Measurements from ENCODE around the gene AGPAT4. TPM values are rescaled to one million over a fixed set of nuclear protein-coding genes. Genes with fewer than 3 reads are reported as not detected.

The AGPAT4 gene
- polyA plus RNA-seq, 1 donor (not counting 4 experiments of a cell fraction or from before 2014, with no cell fraction given): 8.4 TPM

DNA sequence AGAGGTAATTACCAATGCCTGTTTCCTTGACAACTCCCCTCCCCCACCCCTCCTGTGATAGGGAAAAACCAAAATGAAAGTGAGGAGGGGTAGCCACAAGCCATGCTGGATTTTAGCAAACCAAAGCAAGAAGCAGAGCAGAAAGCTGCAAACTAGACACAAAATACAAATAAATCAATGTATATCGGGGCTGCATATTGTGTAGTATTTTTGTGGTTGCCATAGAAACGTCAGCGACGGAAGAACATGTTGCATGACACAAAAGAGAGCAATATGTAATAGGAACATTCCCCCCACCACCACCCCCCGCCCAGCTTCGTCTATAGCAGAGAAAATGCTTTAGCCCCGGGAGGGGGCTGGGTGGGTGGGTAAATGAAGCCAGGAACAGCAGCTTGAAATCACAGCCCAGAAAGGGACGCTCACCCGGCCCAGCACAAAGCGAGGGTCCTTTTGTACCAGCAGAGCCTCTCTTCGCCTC is 548 bp downstream of the AGPAT4 start:
- Histone ChIP-seq H3K9me3 (ENCODE audit: control insufficient read depth, low read depth, low read length) (no peaks in the 10 kb centered on the region), H3K4me2 (ENCODE audit: control insufficient read depth, extremely low read depth, insufficient read depth, low read depth, low read length) (peak overlapping the region; percentile 96), H3K36me3 (ENCODE audit: control insufficient read depth in 2 of 2, extremely low read depth in 1 of 2, insufficient read depth in 2 of 2, low read length in 2 of 2) (no peaks in the 10 kb centered on the region), H3K4me3 (ENCODE audit: control insufficient read depth in 2 of 3, extremely low read depth in 1 of 3, insufficient read depth in 2 of 3, low read depth in 1 of 3, low read length in 3 of 3) (peak overlapping the region; percentile 49 to 92 (median 89)), H3K27me3 (ENCODE audit: control insufficient read depth, extremely low read depth, insufficient read depth, low read length) (no peaks in the 10 kb centered on the region), H3K27ac (ENCODE audit: control insufficient read depth, insufficient read depth, low read length) (peak overlapping the region; percentile 86), H3K9ac (ENCODE audit: control insufficient read depth, extremely low read depth, insufficient read depth, low read length) (peak overlapping the region; percentile 88), H3K4me1 (ENCODE audit: control insufficient read depth, extremely low read depth, insufficient read depth, low read length) (peaks cover 6% of the 10 kb centered on the region), H3K79me2 (ENCODE audit: control insufficient read depth, insufficient read depth, low read length) (peaks cover 6% of the 10 kb centered on the region), H4K20me1 (ENCODE audit: control insufficient read depth, extremely low read depth, insufficient read depth, low read length) (no peaks in the 10 kb centered on the region), H3K9me1 (ENCODE audit: control insufficient read depth, extremely low read depth, insufficient read depth, low read length) (no peaks in the 10 kb centered on the region), H2AFZ (ENCODE audit: control insufficient read depth, low read length) (peak overlapping the region; percentile 15)
- TF ChIP-seq, protein P1, sequence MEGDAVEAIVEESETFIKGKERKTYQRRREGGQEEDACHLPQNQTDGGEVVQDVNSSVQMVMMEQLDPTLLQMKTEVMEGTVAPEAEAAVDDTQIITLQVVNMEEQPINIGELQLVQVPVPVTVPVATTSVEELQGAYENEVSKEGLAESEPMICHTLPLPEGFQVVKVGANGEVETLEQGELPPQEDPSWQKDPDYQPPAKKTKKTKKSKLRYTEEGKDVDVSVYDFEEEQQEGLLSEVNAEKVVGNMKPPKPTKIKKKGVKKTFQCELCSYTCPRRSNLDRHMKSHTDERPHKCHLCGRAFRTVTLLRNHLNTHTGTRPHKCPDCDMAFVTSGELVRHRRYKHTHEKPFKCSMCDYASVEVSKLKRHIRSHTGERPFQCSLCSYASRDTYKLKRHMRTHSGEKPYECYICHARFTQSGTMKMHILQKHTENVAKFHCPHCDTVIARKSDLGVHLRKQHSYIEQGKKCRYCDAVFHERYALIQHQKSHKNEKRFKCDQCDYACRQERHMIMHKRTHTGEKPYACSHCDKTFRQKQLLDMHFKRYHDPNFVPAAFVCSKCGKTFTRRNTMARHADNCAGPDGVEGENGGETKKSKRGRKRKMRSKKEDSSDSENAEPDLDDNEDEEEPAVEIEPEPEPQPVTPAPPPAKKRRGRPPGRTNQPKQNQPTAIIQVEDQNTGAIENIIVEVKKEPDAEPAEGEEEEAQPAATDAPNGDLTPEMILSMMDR (optimal IDR thresholded peaks at IDR 0.05 in 1 of 3, IDR thresholded peaks at IDR 0.05 in 1 of 3, conservative IDR thresholded peaks at IDR 0.05 in 1 of 3; ENCODE audit: extremely low read depth in 1 of 3, insufficient read depth in 2 of 3, low read length in 3 of 3): no peak
- TF ChIP-seq EZH2 (IDR thresholded peaks at IDR 0.05; ENCODE audit: low read length): no peak
- dilution Hi-C loops (cut with MboI; ENCODE audit: extremely low pct_ligation_motif_present, low sequenced_read_pairs): no loop called here
- DNase-seq (ENCODE audit: low read depth, low spot score) (no peak), FAIRE-seq (peak; percentile 69)

DNA sequence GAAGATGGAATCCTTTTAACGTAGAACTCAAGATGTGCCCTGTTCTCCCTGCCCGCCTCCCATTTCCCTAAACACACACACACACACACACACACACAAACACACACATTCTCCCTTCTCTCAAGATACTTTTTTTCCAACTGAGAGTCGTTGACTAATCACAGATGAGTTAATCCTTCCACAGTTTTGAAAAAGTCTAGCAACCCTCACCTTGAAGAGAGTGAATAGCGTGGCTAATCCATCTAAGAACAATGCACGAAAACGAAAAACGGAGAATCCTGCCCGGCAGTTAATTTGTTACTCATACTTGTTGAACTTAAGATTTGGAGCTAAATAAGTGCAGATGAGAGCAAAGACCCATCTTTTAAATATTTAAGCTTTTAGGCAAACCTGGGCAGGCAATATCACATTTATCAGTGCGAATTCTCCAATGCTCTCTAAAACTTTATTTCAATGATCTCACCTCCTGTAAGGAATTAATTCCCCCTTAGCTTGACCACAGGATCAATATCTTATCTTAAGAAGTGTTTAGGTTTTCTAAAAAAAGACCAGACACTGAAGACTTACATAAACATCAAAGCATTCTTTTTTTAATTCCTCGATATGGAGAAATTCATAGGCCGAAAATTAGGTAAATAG is 1.1 kb downstream of the AGPAT4 start:
- Histone ChIP-seq H3K9ac (ENCODE audit: control insufficient read depth, extremely low read depth, insufficient read depth, low read length) (peak overlapping the region; percentile 88), H3K4me3 (ENCODE audit: control insufficient read depth in 2 of 3, extremely low read depth in 1 of 3, insufficient read depth in 2 of 3, low read depth in 1 of 3, low read length in 3 of 3) (peak overlapping the region; percentile 49 to 92 (median 89)), H3K27me3 (ENCODE audit: control insufficient read depth, extremely low read depth, insufficient read depth, low read length) (no peaks in the 10 kb centered on the region), H3K9me3 (ENCODE audit: control insufficient read depth, low read depth, low read length) (no peaks in the 10 kb centered on the region), H4K20me1 (ENCODE audit: control insufficient read depth, extremely low read depth, insufficient read depth, low read length) (no peaks in the 10 kb centered on the region), H3K4me2 (ENCODE audit: control insufficient read depth, extremely low read depth, insufficient read depth, low read depth, low read length) (peak overlapping the region; percentile 96), H3K9me1 (ENCODE audit: control insufficient read depth, extremely low read depth, insufficient read depth, low read length) (no peaks in the 10 kb centered on the region), H3K4me1 (ENCODE audit: control insufficient read depth, extremely low read depth, insufficient read depth, low read length) (peaks cover 6% of the 10 kb centered on the region), H2AFZ (ENCODE audit: control insufficient read depth, low read length) (no peak overlapping the region), H3K36me3 (ENCODE audit: control insufficient read depth in 2 of 2, extremely low read depth in 1 of 2, insufficient read depth in 2 of 2, low read length in 2 of 2) (no peaks in the 10 kb centered on the region), H3K79me2 (ENCODE audit: control insufficient read depth, insufficient read depth, low read length) (peaks cover 6% of the 10 kb centered on the region), H3K27ac (ENCODE audit: control insufficient read depth, insufficient read depth, low read length) (peak overlapping the region; percentile 86)
- TF ChIP-seq, protein P1 (optimal IDR thresholded peaks at IDR 0.05 in 1 of 3, IDR thresholded peaks at IDR 0.05 in 1 of 3, conservative IDR thresholded peaks at IDR 0.05 in 1 of 3; ENCODE audit: extremely low read depth in 1 of 3, insufficient read depth in 2 of 3, low read length in 3 of 3): no peak
- dilution Hi-C loops (cut with MboI; ENCODE audit: extremely low pct_ligation_motif_present, low sequenced_read_pairs): no loop called here
- FAIRE-seq (no peak), DNase-seq (ENCODE audit: low read depth, low spot score) (no peak)
